Astrocyte (in vitro differentiated cells and primary cell): ENCODE results near the gene ADPRM. TPM values are rescaled to one million over a fixed set of nuclear protein-coding genes. Genes with fewer than 3 reads are reported as not detected.

ENCODE experiments used
- DNase-seq: peaks from one replicate; pipeline ENCODE4 v3.0.0-alpha.2; 2010; ENCODE audit warnings: low read depth
- FAIRE-seq: peaks from 2 replicates; lab custom pipeline; 2011; peaks lifted over from hg19 to GRCh38; lab: Jason Lieb, UNC
- H2AFZ ChIP-seq: 2 replicates; pipeline ENCODE4 v1.6.0; 2012; ENCODE audit warnings: low read depth, low read length, inconsistent platforms
- H3K27ac ChIP-seq: 2 replicates; pipeline ENCODE4 v1.5.1; 2011; ENCODE audit warnings: low read depth, low read length, inconsistent platforms
- H3K27me3 ChIP-seq: 2 replicates; pipeline ENCODE4 v1.6.0; 2011; ENCODE audit warnings: low read length, inconsistent platforms; ENCODE audit not compliant: insufficient read depth
- H3K36me3 ChIP-seq: 2 replicates; pipeline ENCODE4 v1.5.1; 2011; ENCODE audit warnings: low read length, inconsistent platforms; ENCODE audit not compliant: insufficient read depth
- H3K4me1 ChIP-seq: 2 replicates; pipeline ENCODE4 v1.5.1; 2011; ENCODE audit warnings: low read length, inconsistent platforms; ENCODE audit not compliant: insufficient read depth
- H3K4me2 ChIP-seq: 2 replicates; pipeline ENCODE4 v1.6.0; 2012; ENCODE audit warnings: low read length, inconsistent platforms
- H3K4me3 ChIP-seq: 2 replicates; pipeline ENCODE4 v1.5.1; 2011; ENCODE audit warnings: low read depth, mild to moderate bottlenecking, low read length, inconsistent platforms; ENCODE audit not compliant: insufficient read depth
- H3K79me2 ChIP-seq: 2 replicates; pipeline ENCODE4 v1.6.0; 2012; ENCODE audit warnings: mild to moderate bottlenecking, low read length, inconsistent platforms; ENCODE audit not compliant: insufficient read depth
- H3K9ac ChIP-seq: 2 replicates; pipeline ENCODE4 v1.6.0; 2012; ENCODE audit warnings: mild to moderate bottlenecking, low read length, inconsistent platforms
- H3K9me3 ChIP-seq: 2 replicates; pipeline ENCODE4 v1.5.1; 2012; ENCODE audit warnings: low read depth, mild to moderate bottlenecking, low read length, inconsistent platforms; ENCODE audit not compliant: insufficient read depth
- H4K20me1 ChIP-seq: 2 replicates; pipeline ENCODE4 v1.6.0; 2012; ENCODE audit warnings: low read length, inconsistent platforms; ENCODE audit not compliant: insufficient read depth
- H3K27ac Mint-ChIP-seq: one replicate; pipeline ENCODE4 v1.8.0; 2021; ENCODE audit warnings: mild to moderate bottlenecking, mixed read lengths; ENCODE audit not compliant: unreplicated experiment
- H3K27me3 Mint-ChIP-seq: one replicate; pipeline ENCODE4 v1.8.0; 2021; ENCODE audit warnings: low read depth, mixed read lengths; ENCODE audit not compliant: unreplicated experiment
- H3K36me3 Mint-ChIP-seq: one replicate; pipeline ENCODE4 v1.8.0; 2021; ENCODE audit warnings: low read depth, mixed read lengths; ENCODE audit not compliant: unreplicated experiment
- H3K4me1 Mint-ChIP-seq: one replicate; pipeline ENCODE4 v1.8.0; 2021; ENCODE audit warnings: low read depth, mixed read lengths; ENCODE audit not compliant: unreplicated experiment
- H3K4me3 Mint-ChIP-seq: one replicate; pipeline ENCODE4 v1.8.0; 2021; ENCODE audit warnings: mild to moderate bottlenecking, moderate library complexity, mixed read lengths; ENCODE audit not compliant: unreplicated experiment
- H3K9me3 Mint-ChIP-seq: one replicate; pipeline ENCODE4 v1.8.0; 2021; ENCODE audit warnings: mild to moderate bottlenecking, mixed read lengths; ENCODE audit not compliant: unreplicated experiment
- CTCF ChIP-seq: IDR thresholded peaks from 2 replicates; pipeline ENCODE4 v1.5.1; 2011; ENCODE audit warnings: low read depth, mild to moderate bottlenecking, inconsistent platforms, low read length, moderate library complexity; ENCODE audit not compliant: insufficient read depth
- EZH2 ChIP-seq: IDR thresholded peaks from 2 replicates; pipeline ENCODE4 v1.6.1; 2012; ENCODE audit warnings: mild to moderate bottlenecking, low read length, inconsistent platforms; ENCODE audit not compliant: insufficient read depth
- total RNA-seq: library from RNA; stranded (reverse); gene quantifications from 2 replicates; pipeline ENCODE4 v1.2.1, GENCODE V29; 2021

The ADPRM gene
- total RNA-seq, 1 donor from 2014 or later, result 11.3 TPM

- TF ChIP-seq EZH2 (no peak), CTCF (no peak)
- no peaks in the 10 kb centered on the region for H3K4me1 ChIP-seq
- H3K9me3 ChIP-seq, result no peaks in the 10 kb centered on the region
- no peak overlapping the region for H3K27ac ChIP-seq
- no peak overlapping the region for H3K9ac ChIP-seq
- H3K36me3 ChIP-seq, result no peaks in the 10 kb centered on the region
- H2AFZ ChIP-seq, result no peak overlapping the region
- no peak overlapping the region for H3K4me2 ChIP-seq
- Mint-ChIP-seq H3K36me3 (no peaks in the 10 kb centered on the region), H3K4me3 (no peak overlapping the region), H3K27ac (no peak overlapping the region), H3K27me3 (peaks cover 2% of the 10 kb centered on the region), H3K9me3 (no peaks in the 10 kb centered on the region), H3K4me1 (peaks cover 7% of the 10 kb centered on the region)
- no peak overlapping the region for H3K4me3 ChIP-seq
- DNase-seq (peak; percentile 49), FAIRE-seq (no peak)
- no peaks in the 10 kb centered on the region for H4K20me1 ChIP-seq
- no peaks in the 10 kb centered on the region for H3K27me3 ChIP-seq
- H3K79me2 ChIP-seq, result no peaks in the 10 kb centered on the region
Measured at GRCh38 chr17:10648956-10649355, 48.4 kb upstream of the ADPRM start.

GRCh38 chr17:10649602-10650001 is 47.8 kb upstream of the ADPRM start:
- H4K20me1 ChIP-seq, result no peaks in the 10 kb centered on the region
- Mint-ChIP-seq H3K4me1 (peaks cover 7% of the 10 kb centered on the region), H3K4me3 (no peak overlapping the region), H3K36me3 (no peaks in the 10 kb centered on the region), H3K27ac (no peak overlapping the region), H3K27me3 (peaks cover 5% of the 10 kb centered on the region), H3K9me3 (no peaks in the 10 kb centered on the region)
- H3K4me1 ChIP-seq, result no peaks in the 10 kb centered on the region
- H3K79me2 ChIP-seq, result no peaks in the 10 kb centered on the region
- no peaks in the 10 kb centered on the region for H3K9me3 ChIP-seq
- H3K27me3 ChIP-seq, result no peaks in the 10 kb centered on the region
- FAIRE-seq (no peak), DNase-seq (no peak)
- no peak overlapping the region for H2AFZ ChIP-seq
- no peak overlapping the region for H3K4me3 ChIP-seq
- TF ChIP-seq CTCF (no peak), EZH2 (no peak)
- no peak overlapping the region for H3K4me2 ChIP-seq
- no peaks in the 10 kb centered on the region for H3K36me3 ChIP-seq
- H3K9ac ChIP-seq, result no peak overlapping the region
- H3K27ac ChIP-seq, result no peak overlapping the region

- no peak overlapping the region for H3K27ac ChIP-seq
- no peaks in the 10 kb centered on the region for H3K36me3 ChIP-seq
- H3K9ac ChIP-seq, result no peak overlapping the region
- no peak for FAIRE-seq
- Mint-ChIP-seq H3K27me3 (peaks cover 10% of the 10 kb centered on the region), H3K9me3 (no peaks in the 10 kb centered on the region), H3K4me3 (no peak overlapping the region), H3K36me3 (no peaks in the 10 kb centered on the region), H3K4me1 (peaks cover 7% of the 10 kb centered on the region), H3K27ac (no peak overlapping the region)
- H3K4me3 ChIP-seq, result no peak overlapping the region
- H3K79me2 ChIP-seq, result no peaks in the 10 kb centered on the region
- no peaks in the 10 kb centered on the region for H3K9me3 ChIP-seq
- H3K4me2 ChIP-seq, result no peak overlapping the region
- DNase-seq, result no peak
- H3K27me3 ChIP-seq, result no peaks in the 10 kb centered on the region
- H4K20me1 ChIP-seq, result no peaks in the 10 kb centered on the region
- no peak for TF ChIP-seq EZH2
- no peak for TF ChIP-seq CTCF
- no peak overlapping the region for H2AFZ ChIP-seq
- H3K4me1 ChIP-seq, result no peaks in the 10 kb centered on the region
Measured at GRCh38 chr17:10651927-10652326, 45.5 kb upstream of the ADPRM start.
